Fibroblast of peridontal ligament (primary cell): ENCODE results near the gene TERT.

Experiments used
- DNase-seq: peaks from one replicate; pipeline ENCODE4 v3.0.0-alpha.2; 2010; ENCODE audit errors: extremely low read depth

The TERT gene

GRCh38 chr5:1259806-1260480 lies 34.9 kb downstream of the TERT start:
- no peak for DNase-seq

GRCh38 chr5:1257841-1258240 lies 37.0 kb downstream of the TERT start:
- DNase-seq: no peak

DNA sequence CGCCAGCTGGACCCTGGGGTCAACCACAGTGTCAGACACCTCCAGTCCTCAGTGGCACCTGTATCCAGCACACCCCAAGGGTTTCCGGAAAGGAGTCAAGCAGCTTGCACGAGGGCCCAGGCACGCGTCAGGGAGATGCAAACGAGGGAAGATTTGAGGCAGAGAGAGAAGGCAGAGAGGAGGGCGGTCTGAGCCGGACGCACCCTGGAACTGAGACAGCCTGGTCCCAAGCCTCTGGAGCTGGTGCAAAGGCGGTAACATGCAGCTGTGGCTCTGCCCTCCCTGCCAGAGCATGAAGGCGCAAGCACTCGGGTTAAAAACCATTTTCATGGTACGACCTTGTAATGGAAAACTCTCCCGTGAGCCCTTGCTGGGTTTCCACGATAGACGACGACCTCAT lies 37.5 kb downstream of the TERT start:
- no peak for DNase-seq

GRCh38 chr5:1256776-1257175 lies 38.1 kb downstream of the TERT start:
- no peak for DNase-seq

DNA sequence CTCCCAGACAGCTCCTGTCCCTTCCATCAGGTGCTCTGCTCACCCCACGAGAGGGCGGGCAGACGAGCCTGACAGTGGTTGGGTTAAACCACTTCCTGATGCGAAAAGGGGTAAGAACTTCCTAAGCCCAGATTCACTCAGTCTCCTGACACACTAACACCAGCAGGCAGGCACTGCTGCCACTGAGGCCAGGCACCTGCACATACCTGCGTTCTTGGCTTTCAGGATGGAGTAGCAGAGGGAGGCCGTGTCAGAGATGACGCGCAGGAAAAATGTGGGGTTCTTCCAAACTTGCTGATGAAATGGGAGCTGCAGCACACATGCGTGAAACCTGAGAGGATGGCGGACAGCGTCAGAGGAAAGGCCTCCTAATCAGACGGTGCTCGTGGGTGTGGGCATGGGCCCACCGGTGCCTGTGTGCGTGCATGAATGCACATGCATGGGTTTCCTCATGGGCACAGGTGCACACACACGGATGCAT lies 39.7 kb downstream of the TERT start:
- DNase-seq: no peak

DNA sequence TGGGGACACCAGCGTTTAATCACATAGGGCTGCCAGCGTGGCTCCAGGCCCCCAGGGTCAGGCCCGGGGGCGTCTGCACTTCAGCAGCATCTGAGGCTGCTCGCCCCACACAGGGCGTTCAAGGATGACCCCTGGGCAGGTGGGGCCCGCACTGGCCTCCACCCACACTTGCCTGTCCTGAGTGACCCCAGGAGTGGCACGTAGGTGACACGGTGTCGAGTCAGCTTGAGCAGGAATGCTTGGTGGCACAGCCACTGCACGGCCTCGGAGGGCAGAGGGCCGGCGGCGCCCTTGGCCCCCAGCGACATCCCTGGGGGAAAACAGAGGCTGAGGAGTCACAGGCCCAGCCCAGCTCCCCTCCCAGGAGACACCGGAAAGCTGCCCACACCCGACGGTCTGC lies 40.7 kb downstream of the TERT start:
- no peak for DNase-seq

DNA sequence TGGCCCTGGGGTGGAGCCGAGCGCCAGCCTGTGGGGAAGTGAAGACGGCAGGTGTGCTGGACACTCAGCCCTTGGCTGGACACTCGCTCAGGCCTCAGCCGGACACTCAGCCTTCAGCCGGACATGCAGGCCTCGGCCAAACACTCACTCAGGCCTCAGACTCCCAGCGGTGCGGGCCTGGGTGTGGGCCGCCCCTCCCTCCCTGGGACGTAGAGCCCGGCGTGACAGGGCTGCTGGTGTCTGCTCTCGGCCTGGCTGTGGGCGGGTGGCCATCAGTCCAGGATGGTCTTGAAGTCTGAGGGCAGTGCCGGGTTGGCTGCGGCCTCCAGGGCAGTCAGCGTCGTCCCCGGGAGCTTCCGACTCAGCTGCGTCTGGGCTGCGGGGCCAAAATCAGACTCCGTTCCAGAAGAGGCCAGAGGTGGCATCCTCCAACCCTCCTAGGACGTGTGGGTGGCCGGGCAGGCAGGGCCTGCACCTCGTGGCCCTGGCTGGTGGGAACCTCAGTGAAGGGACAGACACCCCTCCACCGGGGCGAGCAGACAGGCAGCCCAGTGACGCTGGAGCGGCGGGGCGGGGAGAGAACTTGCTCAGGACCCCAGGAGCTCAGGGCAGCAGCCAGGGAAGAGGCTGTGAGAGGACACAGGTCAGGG lies 41.3 kb downstream of the TERT start:
- no peak for DNase-seq

DNA sequence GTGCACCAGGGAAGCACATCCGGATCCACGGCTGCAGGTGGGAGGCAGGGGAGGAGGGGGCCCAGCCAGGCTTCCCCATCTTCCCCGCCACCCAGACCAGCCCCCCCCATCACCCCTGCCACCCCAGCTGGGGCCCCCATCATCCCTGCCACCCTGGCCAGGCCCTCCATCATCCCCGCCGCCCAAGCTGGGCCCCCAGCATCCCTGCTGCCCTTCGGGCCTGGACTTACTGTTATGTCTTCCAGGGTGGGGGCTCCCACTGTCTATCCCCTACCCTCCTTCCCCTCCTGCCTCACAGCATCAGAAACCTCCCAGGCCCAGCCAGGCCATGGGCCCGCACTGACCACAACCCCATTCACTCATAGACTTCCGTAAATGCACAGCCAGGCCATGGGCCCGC lies 42.2 kb downstream of the TERT start:
- no peak for DNase-seq

DNA sequence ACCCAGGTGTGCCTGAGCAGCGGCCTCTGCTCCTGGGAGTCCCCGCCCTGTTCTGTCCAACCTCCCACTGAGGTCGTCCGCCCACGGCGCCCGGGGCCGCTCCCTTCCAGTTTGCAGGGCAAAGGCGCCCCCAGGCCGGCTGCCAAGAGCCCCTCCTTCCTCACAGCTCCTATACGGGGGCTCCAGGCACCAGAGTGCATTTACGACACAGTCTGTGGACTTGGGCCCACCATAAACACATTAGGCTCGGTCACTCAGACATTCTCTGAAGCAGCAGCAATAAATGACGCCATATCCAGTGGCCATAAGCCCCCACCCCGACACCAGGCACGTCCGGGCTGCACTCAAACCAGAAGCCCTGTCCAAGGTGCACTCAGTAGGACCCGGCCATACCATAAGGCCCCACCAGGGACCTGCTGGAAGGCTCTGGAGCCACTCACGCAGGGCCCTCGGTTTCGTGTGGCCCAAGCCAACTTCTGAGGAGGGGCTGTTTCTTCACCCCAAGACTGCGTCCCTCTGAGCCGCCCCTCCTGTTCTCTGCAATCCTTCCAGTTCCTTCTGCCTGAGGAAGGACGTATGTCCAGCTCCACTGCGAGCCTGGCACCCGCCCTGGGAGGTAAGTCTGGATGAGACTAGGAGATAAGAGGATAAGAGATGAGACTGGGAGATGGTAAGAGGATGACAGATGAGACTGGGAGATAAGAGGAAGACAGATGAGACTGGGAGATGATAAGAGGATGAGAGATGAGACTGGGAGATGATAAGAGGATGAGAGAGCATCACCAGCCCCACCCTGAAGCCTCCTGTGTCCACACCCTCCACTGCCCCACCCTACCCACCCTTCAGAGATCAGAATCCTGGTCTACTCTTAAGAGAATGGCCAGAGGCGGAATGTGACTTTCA lies 42.9 kb downstream of the TERT start:
- DNase-seq: no peak

GRCh38 chr5:1249366-1250280 lies 45.2 kb downstream of the TERT start:
- no peak for DNase-seq

DNA sequence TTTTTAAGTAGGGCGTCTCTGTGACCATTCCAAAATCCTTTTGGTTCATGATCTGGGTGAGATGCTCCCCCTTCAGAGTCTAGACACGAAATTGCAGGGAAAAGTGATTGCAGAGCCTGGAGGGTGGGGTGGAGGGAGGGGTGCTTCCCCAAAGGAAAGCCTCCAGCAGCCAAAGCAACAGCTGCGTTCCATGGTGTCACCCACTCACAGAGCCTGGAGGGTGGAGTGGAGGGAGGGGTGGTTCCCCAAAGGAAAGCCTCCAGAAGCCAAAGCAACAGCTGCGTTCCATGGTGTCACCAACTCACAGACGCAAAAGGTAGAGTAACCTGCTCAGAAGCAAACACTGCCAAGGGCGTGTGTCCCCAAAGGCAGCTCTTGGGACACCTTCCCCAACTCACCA lies 47.1 kb downstream of the TERT start:
- no peak for DNase-seq

DNA sequence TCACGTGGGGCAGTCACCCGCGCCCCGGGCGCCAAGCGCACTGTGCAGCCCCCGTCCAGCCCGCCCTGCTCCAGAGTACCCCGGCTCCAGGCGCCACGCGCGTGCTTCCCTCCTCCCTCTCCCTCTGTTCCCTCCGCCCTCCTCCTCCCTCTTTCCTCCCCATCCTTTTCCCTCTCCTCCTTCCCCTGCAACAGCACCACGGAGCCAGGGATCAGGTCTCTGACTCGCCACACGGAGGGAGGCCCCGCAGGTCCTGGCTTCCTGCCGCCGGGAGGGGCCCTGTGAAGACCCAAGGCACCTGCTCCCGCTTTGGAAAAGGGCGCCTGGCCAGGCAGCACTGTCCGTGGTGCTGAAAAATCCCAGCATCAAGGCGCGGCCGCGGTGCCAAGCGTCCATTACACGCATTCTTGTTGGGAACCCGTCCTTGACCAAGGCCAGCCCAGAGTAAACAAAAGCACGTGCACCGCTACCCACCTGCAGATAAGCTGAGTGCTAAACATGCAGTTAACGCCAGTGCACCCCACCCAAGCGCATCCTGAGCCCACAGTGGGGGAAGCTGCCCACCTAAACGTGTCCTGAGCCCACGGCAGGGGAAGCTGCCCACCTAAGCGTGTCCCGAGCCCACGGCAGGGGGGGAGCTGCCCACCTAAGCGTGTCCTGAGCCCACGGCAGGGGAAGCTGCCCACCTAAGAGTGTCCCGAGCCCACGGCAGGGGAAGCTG lies 48.0 kb downstream of the TERT start:
- DNase-seq: no peak

- DNase-seq: no peak
Observed at GRCh38 chr5:1245905-1246576, 48.8 kb downstream of the TERT start.

DNA sequence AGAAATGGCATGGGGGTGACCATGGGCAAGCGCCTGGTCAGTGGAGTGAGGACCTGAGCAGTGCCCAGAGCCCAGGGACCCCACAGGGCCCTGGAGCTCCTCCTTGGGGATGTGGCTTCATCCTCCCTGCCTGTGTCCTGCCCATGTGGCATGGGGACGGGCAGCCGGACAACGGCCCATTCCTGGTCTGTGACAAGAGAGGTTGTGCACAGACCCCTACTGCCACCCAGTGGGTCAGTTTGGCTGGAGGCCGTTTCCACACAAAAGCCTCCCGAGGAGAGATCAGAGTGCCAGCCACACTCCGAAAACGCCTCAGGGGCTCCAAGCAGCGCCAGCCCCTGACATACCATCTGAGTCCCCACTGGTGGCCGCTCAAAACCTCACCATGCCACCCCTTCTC lies 49.9 kb downstream of the TERT start:
- no peak for DNase-seq

- DNase-seq: no peak
Observed at GRCh38 chr5:1244255-1244654, 50.6 kb downstream of the TERT start.

GRCh38 chr5:1243487-1244130 lies 51.3 kb downstream of the TERT start:
- DNase-seq: no peak

DNA sequence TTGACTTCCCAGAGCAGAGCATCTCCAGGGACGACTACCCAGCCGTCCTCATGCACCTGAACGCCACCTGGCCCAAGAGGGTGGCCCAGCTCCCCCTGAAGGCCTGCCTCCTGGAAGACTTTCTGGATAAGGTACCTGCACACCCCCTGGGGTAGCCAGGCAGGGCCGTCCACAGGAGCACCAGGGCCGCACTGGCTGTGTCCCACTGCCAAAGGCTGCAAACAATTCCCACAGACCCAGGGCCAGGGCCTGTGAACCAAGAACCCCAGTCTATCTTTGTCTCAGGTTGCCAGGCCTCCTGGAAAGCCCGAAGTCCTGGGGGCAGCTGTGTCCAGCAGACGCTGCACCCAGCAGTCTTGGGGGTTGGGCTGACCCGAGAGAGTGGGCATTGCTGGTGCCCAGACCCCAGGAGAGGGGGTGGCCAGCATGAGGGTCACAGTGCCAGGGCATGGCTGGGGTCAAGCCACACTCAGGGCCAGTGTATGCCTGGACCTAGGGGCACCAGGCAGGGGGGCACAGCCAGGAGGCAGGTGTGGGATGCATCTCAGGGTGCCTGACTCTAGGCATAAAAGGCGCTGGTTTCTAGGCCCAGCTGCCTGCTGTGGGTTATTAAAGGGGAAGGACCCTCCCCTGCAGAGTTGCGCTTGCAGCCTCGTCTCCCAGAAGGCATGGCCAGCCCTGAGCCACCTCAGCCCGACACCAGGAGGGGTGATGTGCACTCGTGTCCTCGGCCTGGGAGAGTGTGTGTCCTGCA lies 52.0 kb downstream of the TERT start:
- DNase-seq: no peak

DNA sequence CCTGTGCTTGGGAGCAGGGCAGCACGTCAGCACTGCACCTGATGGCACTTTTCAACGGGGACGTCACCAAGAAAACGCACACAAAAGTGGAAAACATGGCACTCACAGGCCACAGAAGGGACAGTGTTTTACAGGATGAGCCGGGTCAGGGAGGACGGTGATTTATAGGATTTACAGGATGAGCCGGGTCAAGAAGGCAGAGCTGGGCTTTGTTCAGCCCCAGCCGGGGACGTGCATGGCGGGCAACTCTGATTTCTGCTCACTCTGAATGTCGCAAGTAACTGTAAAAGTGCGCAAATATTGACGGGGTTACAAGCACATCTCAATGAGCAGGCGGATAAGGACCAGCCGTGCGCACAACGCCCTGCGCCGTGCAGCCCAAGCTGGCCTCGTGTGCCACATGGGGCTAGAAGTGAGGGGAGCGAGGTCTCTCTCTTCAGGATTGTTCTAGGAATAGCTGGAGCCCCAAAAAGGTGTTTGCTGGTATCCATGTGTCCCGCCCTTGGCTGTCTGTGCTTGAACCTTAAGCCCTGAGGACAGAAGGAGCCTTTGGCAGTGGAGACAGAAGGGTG lies 53.3 kb downstream of the TERT start:
- DNase-seq: no peak
